Endothelial cell of umbilical vein (primary cell): ENCODE data around the gene PAX5. TPM values are rescaled to one million over a fixed set of nuclear protein-coding genes. Genes with fewer than 3 reads are reported as not detected.

ENCODE experiments used
- BruUV-seq: library from RNA; stranded (reverse); fragments of 400-500 nt; replicated peaks from 2 replicates; lab custom pipeline; 2021; lab: Mats Ljungman, UMichigan
- CTCF ChIA-PET: fragments of 300-600, 350-600 bp; sonication (Branson Sonifier 250); formaldehyde crosslinking; loops from one replicate; lab custom pipeline; 2021; ENCODE audit warnings: antibody characterized with exemption, inconsistent platforms; lab: Charles Lee
- POLR2A ChIA-PET: fragments of 300-600, 350-600 bp; sonication (Branson Sonifier 250); formaldehyde crosslinking; loops from one replicate; lab custom pipeline; 2021; ENCODE audit warnings: antibody characterized with exemption, inconsistent platforms; lab: Charles Lee
- DNase-seq: peaks from one replicate; pipeline ENCODE4 v3.0.0-alpha.2; 2011; ENCODE audit warnings: low read depth, low spot score
- FAIRE-seq: peaks from 2 replicates; lab custom pipeline; 2011; peaks lifted over from hg19 to GRCh38; lab: Jason Lieb, UNC
- H2AFZ ChIP-seq: 2 replicates; pipeline ENCODE4 v1.6.0; 2012; ENCODE audit warnings: low read depth, low read length, control low read depth, inconsistent platforms
- H3K27ac ChIP-seq: 2 replicates; pipeline ENCODE4 v1.5.1; 2011; ENCODE audit warnings: low read depth, mild to moderate bottlenecking, control low read depth, low read length, moderate library complexity; ENCODE audit not compliant: insufficient read depth
- H3K27me3 ChIP-seq, 2 experiments: 2 replicates each; pipeline versions ENCODE4 v1.6.0 to v1.6.1; 2011; ENCODE audit warnings: low read length in 2 of 2, mixed read lengths in 1 of 2; ENCODE audit not compliant: control insufficient read depth in 2 of 2, insufficient read depth in 2 of 2
- H3K36me3 ChIP-seq, 2 experiments: 2 replicates in 1 of 2; 3 replicates in 1 of 2; pipeline ENCODE4 v1.5.1; 2011; ENCODE audit warnings: low read length in 2 of 2, mild to moderate bottlenecking in 1 of 2, moderate library complexity in 1 of 2; ENCODE audit not compliant: control insufficient read depth in 2 of 2, insufficient read depth in 2 of 2; ENCODE audit errors: extremely low read depth in 1 of 2
- H3K4me1 ChIP-seq: 3 replicates; pipeline ENCODE4 v1.5.1; 2011; ENCODE audit warnings: mild to moderate bottlenecking, low read length; ENCODE audit not compliant: control insufficient read depth, insufficient read depth; ENCODE audit errors: extremely low read depth
- H3K4me2 ChIP-seq: 2 replicates; pipeline ENCODE4 v1.6.1; 2011; ENCODE audit warnings: low read length, control low read depth, mixed read lengths; ENCODE audit not compliant: insufficient read depth
- H3K4me3 ChIP-seq, 3 experiments: fragments of 200-600 bp in 1 of 3; sonication (generic), shearing (Covaris generic) in 1 of 3; replicated peaks in 1 of 3; 2 replicates each; pipeline ENCODE4 v1.5.1; 2011 to 2016; ENCODE audit warnings: control low read depth in 3 of 3, low read length in 3 of 3, mild to moderate bottlenecking in 2 of 3, inconsistent platforms in 1 of 3, low read depth in 1 of 3, moderate library complexity in 1 of 3; ENCODE audit not compliant: insufficient read depth in 1 of 3
- H3K79me2 ChIP-seq: 2 replicates; pipeline ENCODE4 v1.6.0; 2012; ENCODE audit warnings: low read length, inconsistent platforms; ENCODE audit not compliant: control insufficient read depth, insufficient read depth
- H3K9ac ChIP-seq: replicated peaks from 2 replicates; pipeline ENCODE3; 2011; ENCODE audit warnings: low read length, control low read depth; ENCODE audit not compliant: insufficient read depth; ENCODE audit errors: extremely low read depth
- H3K9me1 ChIP-seq: replicated peaks from 3 replicates; pipeline ENCODE4 v1.6.0; 2011; ENCODE audit warnings: mild to moderate bottlenecking, low read length; ENCODE audit not compliant: control insufficient read depth, insufficient read depth; ENCODE audit errors: extremely low read depth
- H3K9me3 ChIP-seq: replicated peaks from 2 replicates; pipeline ENCODE4 v1.5.1; 2012; ENCODE audit warnings: low read length, inconsistent platforms; ENCODE audit not compliant: control insufficient read depth, insufficient read depth
- H4K20me1 ChIP-seq: replicated peaks from 2 replicates; pipeline ENCODE3; 2011; ENCODE audit warnings: mild to moderate bottlenecking, low read length; ENCODE audit not compliant: control insufficient read depth, insufficient read depth; ENCODE audit errors: extremely low read depth
- EZH2 ChIP-seq: IDR thresholded peaks from 2 replicates; pipeline ENCODE4 v1.6.1; 2012; ENCODE audit warnings: borderline replicate concordance, low read depth, mild to moderate bottlenecking, moderate library complexity, low read length, inconsistent platforms; ENCODE audit not compliant: severe bottlenecking
- FOS ChIP-seq: IDR thresholded peaks from 2 replicates; pipeline ENCODE4 v1.6.1; 2011; ENCODE audit warnings: mild to moderate bottlenecking, low read length, moderate library complexity, borderline replicate concordance; ENCODE audit not compliant: insufficient read depth
- GATA2 ChIP-seq: IDR thresholded peaks from 2 replicates; pipeline ENCODE4 v1.7.0; 2011; ENCODE audit warnings: low read depth, mild to moderate bottlenecking, moderate library complexity, mixed read lengths, low read length; ENCODE audit not compliant: insufficient read length, insufficient read depth
- JUN ChIP-seq: IDR thresholded peaks from 2 replicates; pipeline ENCODE4 v1.6.1; 2011; ENCODE audit warnings: borderline replicate concordance, low read depth; ENCODE audit not compliant: insufficient read length, insufficient read depth
- MYC ChIP-seq: IDR thresholded peaks from one replicate; pipeline ENCODE4 v1.6.1; 2011; ENCODE audit warnings: mild to moderate bottlenecking, low read depth, low read length
- POLR2A ChIP-seq: IDR thresholded peaks from 2 replicates; pipeline ENCODE4 v1.6.1; 2012; ENCODE audit warnings: low read depth, mild to moderate bottlenecking, control low read depth, low read length
- POLR2AphosphoS5 ChIP-seq: IDR thresholded peaks from 2 replicates; pipeline ENCODE4 v1.6.1; 2012; ENCODE audit warnings: low read depth, mild to moderate bottlenecking, control low read depth, low read length, moderate library complexity; ENCODE audit not compliant: insufficient read depth
- dilution Hi-C: fragments of 300-500 bp; cut with MboI; formaldehyde crosslinking; loops from one replicate; pipeline ENCODE4 v1.15.0; 2019; ENCODE audit warnings: low sequenced_read_pairs; ENCODE audit not compliant: extremely low pct_ligation_motif_present
- intact Hi-C: fragments of 100-400 bp; cut with micrococcal nuclease; formaldehyde crosslinking; loops from one replicate; pipeline ENCODE4 v1.10.0; 2022
- polyA plus RNA-seq, 4 experiments: library from polyadenylated mRNA; depleted of rRNA in 3 of 4; stranded (reverse) in 3 of 4; unstranded in 1 of 4; fragments of >200 nt; gene quantifications; 2 replicates each; pipeline versions ENCODE4 v1.2.1 to v1.2.3, GENCODE V29; 2011 to 2012; ENCODE audit warnings: missing spikeins in 1 of 4
- total RNA-seq: library from RNA; stranded (reverse); gene quantifications from 2 replicates; pipeline ENCODE4 v1.2.3, GENCODE V29; 2021
- TF ChIP-seq, protein P1 (sequence below), 2 donors: IDR thresholded peaks; 1 replicate in 1 of 2; 2 replicates in 1 of 2; pipeline ENCODE4 v1.5.1; 2011; ENCODE audit warnings: low read length in 2 of 2, mild to moderate bottlenecking in 2 of 2, moderate library complexity in 2 of 2, control low read depth in 1 of 2, inconsistent platforms in 1 of 2, low read depth in 1 of 2; ENCODE audit not compliant: insufficient read depth in 1 of 2; ENCODE audit errors: extremely low read depth in 1 of 2
- TF ChIP-seq, protein P2 (sequence below): IDR thresholded peaks from 2 replicates; pipeline ENCODE4 v1.6.1; 2011; ENCODE audit not compliant: insufficient read depth, insufficient read length

The PAX5 gene
- total and polyA plus RNA-seq, 2 donors (not counting 3 experiments of a cell fraction or from before 2014, with no cell fraction given): not detected

DNA sequence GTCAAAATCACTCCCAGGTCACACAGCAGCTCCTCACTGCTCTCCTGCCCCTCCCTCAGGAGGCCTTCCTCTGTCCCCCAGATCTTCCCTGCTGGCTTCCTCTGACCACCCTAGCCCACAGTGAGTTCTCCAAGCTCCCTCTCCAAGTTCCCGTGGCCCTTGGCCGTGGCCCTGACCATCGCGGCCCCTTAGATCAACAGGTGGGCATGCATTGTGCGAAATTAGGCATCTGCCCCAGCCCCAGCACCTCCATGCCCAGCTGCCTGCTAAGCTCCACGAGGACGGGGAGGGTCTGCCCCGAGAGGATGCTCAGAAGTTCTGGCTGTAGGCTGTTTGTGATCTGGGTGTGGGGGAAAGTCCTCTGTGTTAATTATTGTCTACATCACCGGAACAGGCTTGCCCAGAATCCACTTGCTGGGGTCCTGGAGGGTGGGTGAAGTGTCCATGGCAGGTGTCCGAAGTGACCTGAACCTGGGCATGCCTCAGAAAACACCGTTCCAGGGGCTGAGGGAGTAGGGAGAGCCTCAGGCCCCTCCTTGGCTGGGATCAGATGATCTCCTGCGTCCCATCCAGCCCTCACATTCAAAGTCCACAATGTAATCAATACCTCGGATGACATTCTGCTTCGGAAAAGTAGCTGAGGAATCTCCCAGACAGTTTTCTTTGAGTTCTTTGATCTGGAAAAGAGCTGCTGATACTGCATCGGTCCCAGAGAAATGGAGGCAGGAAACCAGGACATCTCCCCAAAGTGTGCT, 194.8 kb downstream of the PAX5 start:
- dilution Hi-C loops: no loop called here
- Histone ChIP-seq H3K36me3 (no peaks in the 10 kb centered on the region), H3K4me3 (no peak overlapping the region), H3K27me3 (peaks cover 0 to 2% of the 10 kb centered on the region in 2 experiments), H4K20me1 (no peaks in the 10 kb centered on the region), H3K9ac (no peak overlapping the region), H3K79me2 (no peaks in the 10 kb centered on the region), H3K4me2 (no peak overlapping the region), H2AFZ (no peak overlapping the region), H3K4me1 (no peaks in the 10 kb centered on the region), H3K9me1 (no peaks in the 10 kb centered on the region), H3K27ac (no peak overlapping the region), H3K9me3 (no peaks in the 10 kb centered on the region)
- no TSS peak for BruUV-seq
- TF ChIP-seq EZH2: no peak
- no peak for TF ChIP-seq GATA2
- no peak for TF ChIP-seq POLR2A
- no peak for TF ChIP-seq POLR2AphosphoS5
- TF ChIP-seq MYC: no peak
- TF ChIP-seq, protein P1, sequence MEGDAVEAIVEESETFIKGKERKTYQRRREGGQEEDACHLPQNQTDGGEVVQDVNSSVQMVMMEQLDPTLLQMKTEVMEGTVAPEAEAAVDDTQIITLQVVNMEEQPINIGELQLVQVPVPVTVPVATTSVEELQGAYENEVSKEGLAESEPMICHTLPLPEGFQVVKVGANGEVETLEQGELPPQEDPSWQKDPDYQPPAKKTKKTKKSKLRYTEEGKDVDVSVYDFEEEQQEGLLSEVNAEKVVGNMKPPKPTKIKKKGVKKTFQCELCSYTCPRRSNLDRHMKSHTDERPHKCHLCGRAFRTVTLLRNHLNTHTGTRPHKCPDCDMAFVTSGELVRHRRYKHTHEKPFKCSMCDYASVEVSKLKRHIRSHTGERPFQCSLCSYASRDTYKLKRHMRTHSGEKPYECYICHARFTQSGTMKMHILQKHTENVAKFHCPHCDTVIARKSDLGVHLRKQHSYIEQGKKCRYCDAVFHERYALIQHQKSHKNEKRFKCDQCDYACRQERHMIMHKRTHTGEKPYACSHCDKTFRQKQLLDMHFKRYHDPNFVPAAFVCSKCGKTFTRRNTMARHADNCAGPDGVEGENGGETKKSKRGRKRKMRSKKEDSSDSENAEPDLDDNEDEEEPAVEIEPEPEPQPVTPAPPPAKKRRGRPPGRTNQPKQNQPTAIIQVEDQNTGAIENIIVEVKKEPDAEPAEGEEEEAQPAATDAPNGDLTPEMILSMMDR (IDR thresholded peaks at IDR 0.05; ENCODE audit: extremely low read depth in 1 of 2, insufficient read depth in 1 of 2, low read depth in 1 of 2, low read length in 2 of 2): no peak
- TF ChIP-seq, protein P2, sequence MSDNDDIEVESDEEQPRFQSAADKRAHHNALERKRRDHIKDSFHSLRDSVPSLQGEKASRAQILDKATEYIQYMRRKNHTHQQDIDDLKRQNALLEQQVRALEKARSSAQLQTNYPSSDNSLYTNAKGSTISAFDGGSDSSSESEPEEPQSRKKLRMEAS: no peak
- no peak for TF ChIP-seq JUN
- no peak for TF ChIP-seq FOS
- POLR2A ChIA-PET: no interaction called here
- CTCF ChIA-PET: no interaction called here
- FAIRE-seq (no peak), DNase-seq (no peak)
- intact Hi-C loops: no loop called here
